ENCODE data around the gene KRT86. TPM values are rescaled to one million over a fixed set of nuclear protein-coding genes. Genes with fewer than 3 reads are reported as not detected.

The KRT86 gene
- total RNA-seq, 1 donor from 2014 or later, result 0.96 TPM

DNA sequence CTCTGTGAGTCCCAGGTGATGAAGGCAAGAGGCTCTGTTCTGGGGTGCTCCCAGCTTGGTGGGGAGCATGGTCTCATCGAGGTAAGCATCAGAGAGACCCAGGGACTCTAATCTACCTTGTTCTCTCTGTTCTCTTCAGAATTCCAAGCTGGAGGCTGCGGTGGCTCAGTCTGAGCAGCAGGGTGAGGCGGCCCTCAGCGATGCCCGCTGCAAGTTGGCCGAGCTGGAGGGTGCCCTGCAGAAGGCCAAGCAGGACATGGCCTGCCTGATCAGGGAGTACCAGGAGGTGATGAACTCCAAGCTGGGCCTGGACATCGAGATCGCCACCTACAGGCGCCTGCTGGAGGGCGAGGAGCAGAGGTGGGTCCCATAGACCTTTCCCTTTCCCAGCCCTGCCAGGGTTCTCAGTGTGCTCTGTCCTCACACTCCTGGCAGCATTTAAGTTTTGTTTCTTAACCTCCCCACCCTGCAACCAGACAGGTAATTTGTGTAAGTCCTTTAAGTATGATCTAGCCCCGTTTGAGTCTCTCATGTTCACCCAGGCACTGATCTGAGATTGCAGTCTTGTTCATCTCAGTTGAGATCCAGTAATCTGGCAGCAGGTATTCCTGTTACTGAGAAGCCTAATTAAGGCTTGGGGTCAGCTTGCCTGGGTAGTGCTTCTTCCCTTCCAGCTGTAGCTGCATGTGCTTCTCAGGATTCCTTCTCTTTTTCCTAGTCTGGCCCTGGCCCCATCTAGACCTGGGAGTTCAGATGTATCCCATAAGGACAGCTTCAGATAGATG lies 31.7 kb downstream of the KRT86 start:
- DNase-seq (ENCODE audit: low spot score in 2 of 2), result no peak
- intact Hi-C loops (cut with DNase I), result no loop called here

DNA sequence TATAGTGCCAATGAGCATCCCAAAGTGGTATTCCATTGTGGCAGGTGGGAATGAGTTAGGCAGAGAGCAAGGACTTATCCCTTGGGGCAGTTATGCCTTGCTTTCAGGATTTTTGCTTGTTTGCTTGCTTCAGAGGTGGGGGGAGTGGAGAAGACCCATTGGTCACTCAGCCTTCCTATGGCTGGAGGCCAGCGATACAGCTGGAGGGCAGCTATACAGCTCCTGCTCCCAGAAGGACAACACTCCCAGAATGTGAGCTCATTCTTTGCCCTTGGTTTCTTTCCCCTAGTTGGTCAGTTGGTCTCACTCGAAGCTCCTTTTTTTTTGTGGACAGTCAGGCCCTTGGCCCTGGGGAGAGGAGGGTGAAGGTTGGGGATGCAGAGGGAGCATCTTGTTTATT lies 32.3 kb downstream of the KRT86 start:
- Histone ChIP-seq H3K36me3 (no peaks in the 10 kb centered on the region), H3K9me3 (no peaks in the 10 kb centered on the region), H3K4me1 (peaks cover 4 to 5% of the 10 kb centered on the region in 2 donors), H3K4me3 (no peak overlapping the region), H3K27ac (no peak overlapping the region), H3K27me3 (no peaks in the 10 kb centered on the region)
- no peak for DNase-seq (ENCODE audit: low spot score in 2 of 2)
- TF ChIP-seq, protein P1, sequence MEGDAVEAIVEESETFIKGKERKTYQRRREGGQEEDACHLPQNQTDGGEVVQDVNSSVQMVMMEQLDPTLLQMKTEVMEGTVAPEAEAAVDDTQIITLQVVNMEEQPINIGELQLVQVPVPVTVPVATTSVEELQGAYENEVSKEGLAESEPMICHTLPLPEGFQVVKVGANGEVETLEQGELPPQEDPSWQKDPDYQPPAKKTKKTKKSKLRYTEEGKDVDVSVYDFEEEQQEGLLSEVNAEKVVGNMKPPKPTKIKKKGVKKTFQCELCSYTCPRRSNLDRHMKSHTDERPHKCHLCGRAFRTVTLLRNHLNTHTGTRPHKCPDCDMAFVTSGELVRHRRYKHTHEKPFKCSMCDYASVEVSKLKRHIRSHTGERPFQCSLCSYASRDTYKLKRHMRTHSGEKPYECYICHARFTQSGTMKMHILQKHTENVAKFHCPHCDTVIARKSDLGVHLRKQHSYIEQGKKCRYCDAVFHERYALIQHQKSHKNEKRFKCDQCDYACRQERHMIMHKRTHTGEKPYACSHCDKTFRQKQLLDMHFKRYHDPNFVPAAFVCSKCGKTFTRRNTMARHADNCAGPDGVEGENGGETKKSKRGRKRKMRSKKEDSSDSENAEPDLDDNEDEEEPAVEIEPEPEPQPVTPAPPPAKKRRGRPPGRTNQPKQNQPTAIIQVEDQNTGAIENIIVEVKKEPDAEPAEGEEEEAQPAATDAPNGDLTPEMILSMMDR (IDR thresholded peaks at IDR 0.05), result no peak
- intact Hi-C loops (cut with DNase I), result no loop called here

More for the DNA sequence above, 31.7 kb downstream of the KRT86 start:
- Histone ChIP-seq H3K4me3 (no peak overlapping the region), H3K27me3 (no peaks in the 10 kb centered on the region), H3K36me3 (no peaks in the 10 kb centered on the region), H3K9me3 (no peaks in the 10 kb centered on the region), H3K27ac (no peak overlapping the region), H3K4me1 (peaks cover 4 to 5% of the 10 kb centered on the region in 2 donors)
- TF ChIP-seq, protein P1 (IDR thresholded peaks at IDR 0.05), result no peak

DNA sequence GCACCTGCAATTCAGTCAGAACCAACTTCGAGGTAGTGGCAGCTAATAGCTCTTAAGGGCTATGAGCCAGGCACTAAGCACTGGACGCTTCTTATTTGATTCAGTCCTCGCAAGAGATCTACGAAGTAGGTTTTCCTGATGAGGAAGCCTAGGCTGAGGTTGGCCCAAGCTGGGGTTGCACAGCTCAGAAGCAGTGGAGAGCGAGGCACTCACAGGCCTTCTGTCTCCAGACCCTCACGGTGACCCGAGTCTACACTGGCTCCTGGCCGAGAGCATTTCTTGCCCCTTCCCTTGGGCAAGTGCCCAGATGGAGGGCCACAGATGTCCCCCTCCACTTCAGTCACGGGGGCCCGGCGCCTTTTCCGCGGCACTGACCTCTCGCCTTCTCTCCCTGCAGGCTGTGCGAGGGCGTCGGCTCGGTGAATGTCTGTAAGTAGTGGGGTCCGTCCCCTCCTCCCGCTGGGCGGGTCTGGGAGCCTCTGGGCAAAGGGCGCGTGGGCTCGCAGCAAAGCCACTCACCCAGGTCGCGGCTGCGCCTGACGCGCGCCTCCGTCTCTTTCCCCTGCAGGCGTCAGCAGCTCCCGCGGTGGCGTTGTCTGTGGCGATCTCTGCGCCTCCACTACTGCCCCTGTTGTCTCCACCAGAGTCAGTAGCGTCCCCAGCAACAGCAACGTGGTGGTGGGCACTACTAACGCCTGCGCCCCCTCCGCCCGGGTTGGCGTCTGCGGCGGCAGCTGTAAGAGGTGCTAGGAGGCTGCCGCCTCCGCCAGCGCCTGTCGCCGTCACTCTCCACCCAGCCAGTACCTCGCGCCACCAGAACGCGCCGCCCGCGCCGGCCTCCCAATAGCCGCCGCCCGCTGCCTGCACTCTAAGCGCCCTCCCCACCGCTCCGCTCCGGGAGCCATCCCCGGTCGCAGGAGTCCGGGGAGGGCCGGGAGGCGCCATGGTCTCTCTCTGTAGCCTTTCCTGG lies 33.7 kb downstream of the KRT86 start:
- TF ChIP-seq, protein P1 (IDR thresholded peaks at IDR 0.05), result peak in 2 of 3 experiments; percentile 38 to 45
- DNase-seq (ENCODE audit: low spot score in 2 of 2), result peak in 1 of 2 donors; percentile 80
- Histone ChIP-seq H3K4me1 (peaks cover 4 to 5% of the 10 kb centered on the region in 2 donors), H3K36me3 (no peaks in the 10 kb centered on the region), H3K27me3 (no peaks in the 10 kb centered on the region), H3K9me3 (no peaks in the 10 kb centered on the region), H3K4me3 (peak overlapping the region; percentile 42 to 76), H3K27ac (peak overlapping the region; percentile 55 to 60)
- intact Hi-C loops (cut with DNase I), result no loop called here

DNA sequence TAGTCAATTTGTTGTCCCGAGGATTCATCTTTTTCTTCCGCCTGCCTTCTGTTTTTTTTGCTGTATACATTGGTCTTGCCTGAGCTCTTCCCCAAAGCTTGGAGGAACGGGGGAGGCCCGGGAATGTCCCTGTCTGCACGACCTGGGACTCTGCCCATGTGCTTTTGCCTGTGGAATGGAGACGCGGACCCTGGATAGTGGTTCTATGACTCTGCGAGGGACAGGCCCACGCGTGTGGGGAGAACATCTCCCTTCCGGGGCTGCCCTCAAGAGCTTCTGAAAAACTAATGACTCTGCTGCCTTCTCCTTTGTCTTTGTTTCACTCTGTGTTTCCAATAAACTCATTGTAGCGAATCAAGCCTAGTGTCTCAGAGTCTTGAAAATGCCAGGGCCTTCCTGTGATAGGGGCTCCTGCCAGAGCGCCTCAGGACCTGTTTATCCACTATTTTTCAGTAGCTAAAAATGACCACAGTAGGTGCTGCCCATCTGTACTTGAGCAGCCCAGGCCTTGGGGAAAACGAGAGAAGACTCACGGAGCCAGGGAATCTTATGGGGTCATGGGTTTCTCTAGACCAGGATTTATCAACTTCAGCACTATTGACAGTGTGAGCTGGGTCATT lies 34.5 kb downstream of the KRT86 start:
- H3K36me3 ChIP-seq, result no peaks in the 10 kb centered on the region
- H3K4me1 ChIP-seq, result peaks cover 4 to 5% of the 10 kb centered on the region in 2 donors
- H3K27me3 ChIP-seq, result no peaks in the 10 kb centered on the region
- H3K27ac ChIP-seq, result peak overlapping the region; percentile 55 to 60
- DNase-seq (ENCODE audit: low spot score in 2 of 2), result no peak
- TF ChIP-seq, protein P1 (IDR thresholded peaks at IDR 0.05), result no peak
- intact Hi-C loops (cut with DNase I), result no loop called here
- H3K9me3 ChIP-seq, result no peaks in the 10 kb centered on the region
- H3K4me3 ChIP-seq, result peak overlapping the region; percentile 42 to 76

DNA sequence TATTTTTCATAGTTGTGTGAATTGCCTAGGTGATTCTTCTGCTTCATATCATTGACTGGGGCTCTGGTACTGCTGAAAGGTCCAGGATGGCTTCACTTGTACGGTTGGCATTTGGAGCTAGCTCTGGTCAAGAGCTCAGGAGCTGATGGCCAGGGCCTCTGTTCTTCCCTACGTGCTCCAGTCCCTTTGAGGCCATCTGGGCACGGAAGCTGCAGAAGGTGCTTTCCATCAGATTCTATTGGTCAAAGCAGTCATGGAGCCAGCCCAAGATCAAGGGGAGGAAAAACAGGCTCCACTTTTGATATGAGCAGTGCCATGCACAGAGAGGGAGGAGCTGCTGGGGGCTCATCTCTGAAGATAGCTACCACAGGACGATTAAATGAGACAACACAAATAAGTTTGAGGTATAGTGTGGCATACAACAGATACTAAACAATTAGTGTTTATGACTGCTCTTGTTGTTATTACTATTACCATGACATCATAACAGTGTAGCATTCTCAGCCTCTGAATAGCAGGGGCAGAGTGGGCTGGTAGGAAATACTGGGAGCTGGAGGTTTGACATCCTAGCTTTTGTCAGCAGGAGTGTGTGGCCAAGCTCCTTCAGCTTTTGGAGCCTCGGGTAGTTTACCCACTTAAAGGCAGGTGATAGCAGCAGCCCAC lies 36.3 kb downstream of the KRT86 start:
- TF ChIP-seq, protein P1 (IDR thresholded peaks at IDR 0.05), result no peak
- intact Hi-C loops (cut with DNase I), result no loop called here

More for the DNA sequence above, 36.3 kb downstream of the KRT86 start:
- H3K4me1 ChIP-seq, result peaks cover 4 to 5% of the 10 kb centered on the region in 2 donors
- no peak overlapping the region for H3K27ac ChIP-seq
- H3K4me3 ChIP-seq, result no peak overlapping the region
- no peaks in the 10 kb centered on the region for H3K9me3 ChIP-seq
- no peaks in the 10 kb centered on the region for H3K36me3 ChIP-seq
- DNase-seq (ENCODE audit: low spot score in 2 of 2), result no peak
- no peaks in the 10 kb centered on the region for H3K27me3 ChIP-seq
